CD4-positive, alpha-beta T cell treated with Interleukin-10 for 1 hour (primary cell): ENCODE results near the gene ATG10.
"Not testable (repeated sequence)": the region's sequence is repeated elsewhere in the genome, so short reads cannot be mapped to it uniquely, and the experiment has no call there.

ENCODE experiments used
- DNase-seq: peaks from one replicate; pipeline ENCODE4 v3.0.0-alpha.2; 2020

The ATG10 gene

DNA sequence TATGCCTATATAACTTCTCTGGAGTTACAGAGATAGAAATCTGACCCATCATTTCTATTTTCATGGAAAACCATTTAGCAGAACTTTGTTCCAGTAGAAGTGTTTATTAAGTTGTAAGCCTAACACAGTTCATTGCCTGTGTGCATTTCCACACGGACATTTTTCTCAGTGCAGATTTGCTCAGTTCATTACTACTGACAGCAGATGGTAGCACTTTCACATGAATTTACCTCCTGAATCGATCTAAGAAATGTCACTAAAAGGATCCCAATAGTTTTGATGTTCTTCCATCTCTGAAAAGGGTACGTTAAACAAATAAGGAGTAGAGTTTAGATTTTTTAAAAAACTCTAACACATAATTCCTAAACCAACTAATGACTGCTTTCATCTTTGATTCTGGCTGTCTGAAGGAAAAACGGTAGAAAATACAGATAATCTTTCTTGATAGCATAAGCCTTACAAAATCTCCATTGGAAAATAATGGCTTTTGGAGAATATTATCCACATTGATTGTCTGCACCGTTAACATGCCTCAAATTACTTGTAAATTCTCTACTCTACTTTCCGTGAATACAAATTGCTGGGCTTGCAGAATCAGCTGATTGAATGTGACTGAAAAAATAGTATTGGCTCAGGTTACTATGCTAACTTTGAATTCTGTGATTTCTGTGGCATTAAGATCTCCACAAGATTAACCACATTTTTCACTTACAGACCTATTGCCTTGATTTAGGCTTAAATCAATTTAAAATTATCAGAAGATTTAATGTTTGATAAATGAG is 273.2 kb downstream of the ATG10 start:
- no peak for DNase-seq

DNA sequence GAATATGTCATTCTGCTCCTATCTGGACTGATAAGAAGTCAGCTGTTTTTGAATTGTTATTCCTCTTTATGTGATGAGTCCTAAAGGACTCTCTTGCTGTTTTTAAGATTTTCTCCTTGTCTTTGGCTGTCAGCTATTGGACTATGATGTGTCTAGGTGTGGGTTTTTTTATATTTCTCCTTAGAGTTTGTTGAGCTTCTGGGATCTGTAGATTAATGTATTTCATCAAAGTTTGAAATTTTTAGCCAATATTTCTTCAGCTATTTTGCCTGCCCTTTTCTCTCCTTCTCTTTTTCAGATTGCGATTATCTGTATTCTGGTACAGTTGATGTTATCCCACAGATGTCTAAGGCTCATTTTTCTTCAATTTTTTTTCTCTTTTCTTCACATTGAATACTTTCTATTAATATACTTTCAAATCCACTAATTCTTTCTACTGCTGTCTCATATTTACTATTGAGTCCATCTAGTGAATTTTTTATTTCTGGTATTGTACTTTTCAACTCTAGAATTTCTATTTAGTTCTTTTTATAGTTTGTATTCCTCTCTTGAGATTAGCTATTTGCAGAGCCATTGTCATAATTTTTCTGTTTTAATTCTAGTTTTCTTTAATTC is 275.2 kb downstream of the ATG10 start:
- DNase-seq, result no peak

DNA sequence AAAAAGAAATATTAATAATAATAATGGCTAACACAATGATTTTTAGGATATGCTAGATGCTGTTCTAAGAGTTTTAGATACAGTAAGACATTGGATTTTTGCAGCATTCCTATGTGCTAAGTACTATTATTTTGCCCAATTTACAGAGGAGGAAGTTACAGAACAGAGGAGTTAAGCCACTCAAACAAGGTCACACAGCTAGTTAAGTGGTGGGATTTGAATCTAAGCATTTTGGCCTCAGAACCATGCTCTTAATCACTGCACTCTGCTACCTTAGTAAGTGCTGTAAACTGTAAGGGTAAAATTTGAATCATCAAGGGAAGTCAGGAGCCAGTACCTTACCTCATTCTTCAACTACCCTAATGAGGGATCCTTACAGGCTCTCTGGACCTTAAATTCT is 280.9 kb downstream of the ATG10 start:
- no peak for DNase-seq

DNA sequence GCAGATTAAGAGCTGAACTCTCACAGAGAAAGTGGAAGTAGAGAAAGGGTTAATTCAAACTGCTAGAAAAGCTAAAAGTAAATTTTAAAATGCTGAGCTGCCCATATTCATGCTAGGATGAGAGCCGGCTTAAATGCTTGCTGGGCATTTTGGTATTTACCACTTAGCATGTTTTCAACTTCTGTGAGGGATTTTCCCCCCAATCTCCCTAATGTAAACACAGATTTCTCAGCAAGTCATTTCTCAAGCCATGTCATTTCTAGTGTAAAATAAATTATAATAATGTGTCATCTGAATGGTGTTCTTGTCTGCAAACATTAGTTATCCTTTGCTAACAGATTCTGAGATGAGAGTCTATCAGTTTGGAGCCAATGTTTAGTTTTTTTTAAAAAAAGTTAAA is 284.0 kb downstream of the ATG10 start:
- DNase-seq, result no peak

DNA sequence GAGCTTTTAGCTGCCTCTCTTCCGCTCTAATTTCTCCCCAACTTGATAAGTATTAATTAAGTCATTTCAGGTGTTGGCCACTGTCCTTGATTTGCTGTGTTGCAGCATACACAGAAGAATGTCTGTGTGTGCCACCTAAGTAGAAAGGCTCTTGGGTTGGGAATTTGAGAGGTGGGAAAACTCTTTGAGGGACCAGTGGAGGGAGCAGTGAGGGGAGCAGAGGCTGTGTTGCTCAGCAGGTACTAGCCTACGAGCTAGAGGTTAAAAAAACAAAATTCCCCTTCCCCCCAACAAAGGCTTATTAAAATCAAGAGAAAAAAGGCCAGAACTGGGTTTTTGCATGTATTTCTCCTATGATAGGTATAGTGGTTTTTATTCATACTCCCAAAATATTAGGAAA is 285.4 kb downstream of the ATG10 start:
- DNase-seq, result no peak

DNA sequence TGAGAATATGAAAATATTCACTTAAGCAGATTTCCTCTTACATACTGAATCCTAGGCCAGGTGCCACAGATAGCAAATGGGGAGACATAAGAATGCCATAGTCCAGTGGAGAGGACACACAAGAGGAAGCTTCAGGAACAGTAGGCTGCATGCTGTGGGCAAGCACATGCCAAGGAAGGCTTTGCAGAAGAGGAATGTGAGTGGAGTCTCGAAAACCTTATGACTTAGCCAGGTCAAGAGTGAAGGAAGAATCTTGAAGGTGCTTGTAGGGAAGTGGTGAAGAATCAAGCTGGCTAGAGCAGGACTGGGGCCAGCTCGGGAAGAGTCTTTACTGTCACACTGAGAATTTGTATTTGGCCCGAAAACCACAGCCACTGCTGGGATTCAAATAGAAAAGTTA is 285.9 kb downstream of the ATG10 start:
- DNase-seq, result no peak

DNA sequence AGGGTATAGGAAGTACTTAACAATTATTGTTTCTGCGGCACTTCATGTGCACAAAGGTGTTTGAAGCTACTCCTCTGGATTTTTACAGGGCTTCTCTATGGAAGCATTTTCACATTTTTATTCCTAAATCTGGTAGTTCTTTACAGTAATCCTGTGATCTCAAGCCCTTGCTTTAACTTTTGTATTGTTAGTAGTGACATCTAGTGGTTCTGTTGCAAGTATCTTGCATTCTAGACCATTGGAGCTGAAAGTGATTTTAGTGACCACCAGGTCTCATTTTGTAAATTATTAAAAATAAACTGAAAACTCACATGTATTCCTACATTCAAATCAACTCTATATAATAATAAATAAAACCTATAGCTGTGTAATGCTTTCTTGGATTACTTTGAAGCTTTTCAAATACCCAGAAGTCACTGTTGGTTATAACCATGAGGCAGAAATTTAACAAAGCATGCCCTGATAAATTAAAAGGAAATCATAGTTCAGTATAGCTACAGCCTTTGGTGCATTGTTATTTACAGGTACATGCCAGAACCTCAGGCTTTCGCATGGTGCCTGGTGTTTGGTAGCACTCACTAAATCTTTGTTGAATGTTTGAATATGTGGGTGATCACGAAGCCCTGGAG is 287.5 kb downstream of the ATG10 start:
- no peak for DNase-seq

DNA sequence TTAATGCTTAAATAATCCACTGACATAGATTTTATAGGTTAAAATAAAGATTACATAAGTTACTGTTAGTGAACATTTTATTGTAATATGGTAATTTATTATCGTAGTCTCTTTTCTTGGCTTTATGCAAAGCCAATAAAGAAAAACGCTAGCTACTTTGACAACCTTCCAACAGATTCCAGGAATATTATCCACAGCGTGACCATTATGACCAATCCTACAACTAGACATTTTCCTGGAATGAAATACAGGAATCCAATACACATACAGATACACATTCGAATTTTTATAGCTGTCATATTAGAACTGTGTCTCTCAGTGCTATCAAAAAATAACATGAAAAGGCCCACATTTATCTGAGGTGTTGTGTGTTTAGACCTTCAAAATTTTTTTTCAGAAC is 293.2 kb downstream of the ATG10 start:
- no peak for DNase-seq

DNA sequence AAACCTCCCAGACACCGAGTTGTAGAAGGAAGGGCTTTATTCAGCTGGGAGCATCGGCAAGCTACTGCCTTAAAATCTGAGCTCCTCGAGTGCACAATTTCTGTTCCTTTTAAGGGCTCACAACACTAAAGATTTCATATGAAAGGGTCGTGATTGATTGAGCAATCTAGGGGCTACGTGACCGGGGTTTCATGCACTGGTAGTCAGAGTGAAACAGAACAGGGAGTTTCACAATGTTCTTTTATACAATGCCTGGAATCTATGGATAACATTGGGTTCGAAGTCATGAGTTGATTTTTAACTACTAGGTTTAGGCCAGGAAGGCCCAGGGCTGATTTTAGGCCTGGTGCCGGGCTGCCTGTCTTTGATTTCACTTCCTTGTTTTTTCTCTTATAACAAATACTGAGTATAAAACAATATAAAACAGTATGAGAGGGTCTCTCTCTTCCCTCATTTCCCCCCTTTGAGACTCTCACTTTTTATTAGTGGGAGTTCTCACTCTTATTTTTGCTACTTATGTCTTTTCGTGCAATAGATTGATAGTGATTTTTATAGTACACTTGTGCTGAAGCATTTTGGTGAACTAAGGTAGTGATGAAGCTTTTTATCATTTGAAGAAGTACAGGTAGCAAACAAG is 295.6 kb downstream of the ATG10 start:
- not testable (repeated sequence) for DNase-seq

DNA sequence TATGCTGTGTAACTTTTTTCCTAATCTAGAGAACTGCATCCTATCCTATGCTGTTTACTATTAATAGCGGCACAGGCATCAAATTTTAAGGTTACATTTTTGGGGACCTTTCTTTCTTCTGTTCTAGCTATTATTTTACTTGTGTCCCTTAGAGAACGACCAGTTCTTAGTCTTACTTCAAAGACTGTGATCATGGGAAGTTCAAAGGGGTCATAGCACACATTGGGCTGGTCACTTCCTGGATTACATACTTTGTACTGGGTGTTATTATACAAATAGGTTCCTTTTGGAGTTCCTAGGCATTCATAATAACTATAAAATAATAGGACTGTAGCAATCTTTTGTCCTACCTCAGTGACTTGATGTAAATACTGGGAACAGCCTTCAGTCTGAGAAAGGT is 297.5 kb downstream of the ATG10 start:
- DNase-seq, result not testable (repeated sequence)

DNA sequence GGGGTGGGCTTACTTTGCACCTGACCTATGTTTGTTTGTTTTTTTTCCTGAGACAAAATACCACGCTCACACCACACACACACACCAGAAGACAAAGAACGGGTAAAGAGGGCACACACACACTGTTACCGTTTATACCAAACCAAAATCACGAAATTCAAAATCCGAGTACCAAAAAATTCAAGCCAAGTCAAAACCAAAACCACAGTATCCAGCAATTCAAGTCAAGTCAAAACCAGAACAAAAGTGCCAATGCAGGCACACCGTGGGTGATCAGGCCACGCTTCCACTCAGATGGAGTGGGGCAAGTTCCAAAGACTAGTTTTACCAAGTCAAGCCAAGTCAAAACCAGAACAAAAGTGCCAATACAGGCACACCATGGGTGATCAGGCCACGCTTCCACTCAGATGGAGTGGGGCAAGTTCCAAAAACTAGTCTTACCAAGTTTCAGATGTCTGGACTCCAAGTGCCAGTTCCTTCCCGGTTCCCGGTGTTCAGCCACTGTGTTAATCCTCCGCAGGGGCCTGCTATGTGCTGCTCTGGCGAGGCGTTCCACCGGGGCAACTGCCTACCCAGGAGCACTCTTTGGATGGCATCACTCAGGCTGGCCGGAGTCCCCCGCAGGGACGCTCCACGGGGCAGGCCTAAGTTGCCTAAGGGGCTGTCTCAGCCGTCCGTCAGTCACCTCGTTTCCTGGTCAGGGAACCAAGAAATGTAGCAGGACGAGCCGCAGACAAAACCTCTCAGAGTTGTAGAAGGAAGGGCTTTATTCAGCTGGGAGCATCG is 300.9 kb downstream of the ATG10 start:
- DNase-seq, result not testable (repeated sequence)

DNA sequence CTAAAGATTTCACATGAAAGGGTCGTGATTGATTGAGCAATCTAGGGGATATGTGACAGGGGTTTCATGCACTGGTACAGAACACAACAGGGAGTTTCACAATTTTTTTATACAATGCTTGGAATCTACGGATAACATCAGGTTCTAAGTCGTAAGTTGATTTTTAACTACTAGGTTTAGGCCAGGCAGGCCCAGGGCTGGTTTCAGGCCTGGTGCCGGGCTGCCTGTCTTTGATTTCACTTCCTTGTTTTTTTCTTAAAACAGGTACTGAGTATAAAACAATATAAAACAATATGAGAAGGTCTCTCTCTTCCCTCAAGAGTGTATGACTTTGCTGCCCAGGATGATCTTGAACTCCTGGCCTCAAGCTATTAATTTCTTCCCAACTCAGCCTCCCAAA is 301.6 kb downstream of the ATG10 start:
- DNase-seq, result not testable (repeated sequence)

DNA sequence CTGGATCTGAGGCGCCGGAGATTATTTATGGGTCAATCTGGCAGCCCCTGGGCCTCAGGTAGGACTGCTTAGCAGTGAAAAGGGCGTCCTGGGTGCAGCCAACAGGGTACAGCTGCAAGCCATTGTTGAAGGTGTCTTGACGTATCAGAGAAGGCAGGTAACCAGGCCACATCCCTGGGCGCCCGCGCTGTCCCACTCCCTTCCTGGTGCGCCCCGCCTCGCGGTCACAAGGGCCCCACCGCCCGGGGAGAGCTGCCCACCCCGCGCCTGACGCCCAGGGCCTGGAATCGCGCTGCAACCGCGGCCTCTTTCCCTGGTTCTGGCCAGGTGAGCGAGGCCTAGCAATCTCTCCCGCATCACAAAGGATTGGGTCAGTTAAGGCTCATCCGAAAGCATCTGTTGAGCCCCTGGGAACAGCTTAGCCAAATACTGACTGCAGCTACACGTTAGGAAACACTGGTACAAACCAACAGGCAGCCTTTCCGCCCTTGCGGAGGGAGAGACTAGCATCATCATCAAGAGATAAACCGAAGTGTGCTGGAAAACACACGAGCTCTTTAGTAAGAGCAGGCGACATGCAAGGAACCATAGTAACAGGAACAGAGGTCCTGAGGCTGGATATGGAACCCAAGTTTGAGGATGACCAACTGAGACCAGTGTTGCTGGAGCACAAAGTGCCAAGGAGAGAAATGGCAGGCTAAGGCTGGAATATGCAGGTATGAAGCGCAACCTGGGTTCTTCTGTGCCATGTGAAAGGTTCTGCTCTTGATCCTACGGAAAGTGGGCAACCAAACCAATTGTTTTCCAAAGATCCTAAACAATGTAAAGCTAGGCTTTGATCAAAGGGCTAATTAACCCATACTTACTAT is 302.8 kb downstream of the ATG10 start:
- no peak for DNase-seq

DNA sequence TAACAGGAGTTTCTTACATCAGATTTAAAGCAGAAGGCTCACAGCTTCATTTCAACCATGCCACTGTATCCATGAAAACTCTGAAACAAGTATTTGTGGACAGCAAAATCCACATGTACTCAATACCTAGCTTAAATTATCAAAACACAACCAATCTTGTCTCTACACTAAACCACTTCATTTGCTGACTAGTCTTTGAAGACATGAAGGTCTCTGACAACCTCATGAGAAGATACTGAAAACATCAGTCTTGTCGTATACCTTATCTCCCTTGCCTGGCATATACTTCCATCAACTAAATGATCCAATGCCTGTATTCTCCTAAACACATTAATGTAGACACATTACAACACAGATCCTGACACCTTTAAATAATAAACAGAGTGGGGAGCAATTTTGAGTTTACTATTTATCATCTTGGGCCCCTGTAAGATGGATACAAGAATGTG is 303.4 kb downstream of the ATG10 start:
- DNase-seq, result no peak

DNA sequence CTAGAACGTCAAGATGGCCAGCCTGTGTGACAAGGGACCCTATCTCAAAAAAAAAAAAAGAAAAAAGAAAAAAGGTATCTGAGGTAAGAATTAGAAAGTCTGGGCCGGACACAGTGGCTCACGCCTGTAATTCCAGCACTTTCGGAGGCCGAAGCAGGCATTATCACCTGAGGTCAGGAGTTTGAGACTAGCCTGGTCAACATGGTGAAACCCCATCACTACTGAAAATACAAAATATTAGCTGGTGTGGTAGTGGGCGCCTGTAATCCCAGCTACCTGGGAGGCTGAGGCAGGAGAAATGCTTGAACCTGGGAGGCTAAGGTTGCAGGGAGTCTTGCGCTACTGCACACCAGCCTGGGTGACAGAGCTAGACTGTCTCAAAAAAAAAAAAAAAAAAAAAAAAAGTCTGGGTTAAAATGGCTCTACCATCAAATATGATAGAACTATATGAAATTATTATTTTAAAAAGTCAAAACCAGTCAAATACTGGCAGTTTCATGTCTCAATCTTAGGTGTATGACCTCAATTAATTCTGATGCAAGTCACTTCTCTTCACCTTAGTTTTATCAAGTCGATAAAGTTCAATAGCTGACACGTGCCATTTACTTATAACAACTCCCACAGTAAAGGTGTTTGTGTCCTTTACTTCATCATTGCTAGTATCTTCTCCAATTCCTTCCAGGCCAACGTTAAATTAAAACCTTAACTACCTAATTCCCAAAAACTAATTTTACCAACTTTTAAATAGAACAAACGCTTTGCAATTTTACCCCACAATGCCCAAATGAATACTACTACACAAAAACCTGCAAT is 305.2 kb downstream of the ATG10 start:
- DNase-seq, result no peak

DNA sequence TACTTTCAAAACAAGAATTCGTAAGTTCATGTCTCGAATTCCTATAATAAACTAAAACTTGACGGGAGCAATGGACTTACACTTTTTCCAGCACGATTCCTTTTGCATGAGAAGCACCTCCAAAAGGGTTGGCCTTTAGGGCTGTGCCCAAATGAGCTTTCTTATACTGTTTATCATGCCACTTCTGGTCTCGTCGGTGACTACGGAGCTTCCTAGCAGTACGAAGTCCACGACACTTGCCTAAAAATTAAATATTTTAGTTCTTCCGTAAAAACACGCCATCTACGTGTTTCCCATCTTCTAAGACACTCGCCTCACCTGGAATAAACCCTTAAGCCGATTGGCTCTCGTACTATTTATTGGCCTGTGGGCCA is 305.8 kb downstream of the ATG10 start:
- DNase-seq, result no peak

DNA sequence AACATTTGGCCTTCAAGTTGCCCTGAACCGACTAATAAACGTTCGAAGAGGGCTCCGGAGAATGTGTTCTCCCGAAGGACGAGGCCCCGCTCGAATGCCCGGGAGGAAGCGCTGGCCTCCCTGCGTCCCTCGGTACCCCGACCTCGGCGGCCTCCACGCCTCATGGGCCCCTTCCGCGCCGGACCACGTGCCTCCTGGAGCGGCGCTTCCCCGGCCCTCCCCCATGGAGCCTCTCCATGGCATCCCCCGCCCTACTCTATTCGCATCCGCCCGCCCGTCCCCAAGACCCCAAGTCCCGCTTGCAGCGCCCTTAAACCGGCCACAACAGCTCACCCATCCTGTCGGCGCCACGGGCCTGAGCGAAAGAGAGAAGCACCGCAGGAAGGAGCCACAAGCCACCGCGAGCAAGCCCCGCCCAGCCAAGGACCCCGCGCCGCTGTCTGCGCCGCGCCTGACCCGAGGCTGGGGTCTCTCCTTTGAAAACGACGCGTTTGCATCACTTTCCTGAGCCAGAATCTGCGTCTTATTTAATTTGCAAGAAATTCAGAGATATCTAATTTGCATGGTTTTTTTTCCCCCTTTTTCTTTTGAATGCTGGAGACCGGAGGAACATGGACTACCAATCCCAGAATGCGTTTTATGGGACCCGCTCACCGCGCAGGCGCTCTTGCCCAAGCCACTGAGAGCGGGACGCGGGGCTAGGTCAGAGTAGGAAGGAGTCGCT is 306.3 kb downstream of the ATG10 start, which contains the start of gene RPS23:
RPS23 (minus strand) TSS at position 368 of the 724 bp plus-strand sequence; CDS start at position 337, 31 bp downstream.
- DNase-seq, result peak; percentile 88

DNA sequence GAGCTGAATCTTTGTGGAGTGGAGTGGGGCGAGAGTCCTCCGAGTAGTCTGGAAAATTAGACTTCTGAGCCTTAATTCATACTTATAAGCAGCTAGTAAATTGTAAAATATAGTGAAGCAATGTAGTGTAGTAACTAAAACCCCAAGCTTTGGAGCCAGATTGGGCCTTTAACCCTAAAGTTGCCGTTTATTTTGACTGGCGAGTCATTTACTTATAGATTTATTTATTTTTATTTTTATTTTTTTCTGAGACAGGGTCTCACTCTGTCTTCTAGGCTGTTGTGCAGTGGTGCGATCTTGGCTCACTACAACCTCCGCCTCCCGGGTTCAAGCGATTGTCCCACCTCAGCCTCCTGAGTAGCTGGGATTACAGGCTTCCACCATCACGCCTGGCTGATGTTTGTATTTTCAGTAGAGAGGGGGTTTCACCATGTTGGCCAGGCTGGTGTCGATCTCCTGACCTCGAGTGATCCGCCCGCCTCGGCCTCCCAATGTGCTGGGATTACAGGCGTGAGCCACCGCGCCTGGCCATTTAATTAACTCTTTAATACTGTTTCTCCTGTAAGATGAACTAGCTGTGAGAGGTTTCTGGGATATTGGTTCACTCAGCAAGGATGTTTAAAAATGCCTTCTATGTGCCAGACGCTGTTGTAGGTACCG is 307.0 kb downstream of the ATG10 start:
- no peak for DNase-seq

DNA sequence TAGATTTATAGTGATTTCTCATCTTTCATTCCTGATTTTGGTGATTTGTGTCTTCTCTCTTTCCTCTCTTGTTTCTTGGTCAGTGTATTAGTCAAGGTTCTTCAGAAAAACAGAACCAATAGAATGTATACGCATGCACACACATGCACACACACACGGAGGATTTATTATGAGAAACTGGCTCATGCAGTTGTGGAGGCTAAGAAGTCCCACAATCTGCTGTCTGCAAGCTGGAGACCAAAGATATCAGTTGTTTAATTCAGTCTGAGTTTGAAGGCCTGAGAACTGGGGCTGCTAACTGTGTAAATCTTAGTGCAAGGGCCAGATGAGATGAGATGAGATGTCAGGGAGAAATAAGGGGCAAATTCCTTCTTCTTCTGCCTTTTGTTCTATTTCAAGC is 312.1 kb downstream of the ATG10 start:
- no peak for DNase-seq

DNA sequence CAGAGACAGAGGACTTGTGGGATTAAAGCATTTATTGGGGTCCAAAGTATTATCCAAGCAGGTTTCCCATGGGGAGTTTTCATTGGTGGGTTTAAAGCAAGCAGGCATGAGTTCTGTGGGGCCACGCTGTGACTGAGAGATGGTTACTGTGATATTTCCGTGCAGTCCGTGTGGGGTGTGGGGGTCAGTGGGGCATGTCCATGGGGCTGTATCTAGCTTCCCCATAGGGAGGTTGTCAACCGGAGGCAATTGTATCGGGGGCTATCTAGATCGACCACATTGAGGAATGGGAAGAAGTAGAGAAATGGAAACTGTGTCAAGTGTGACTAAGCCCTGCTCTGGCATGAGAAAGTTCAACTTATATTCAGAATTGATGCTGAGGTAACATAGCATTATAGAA is 313.4 kb downstream of the ATG10 start:
- no peak for DNase-seq
